ENCODE results near the gene TBX2.
"Not testable (repeated sequence)": the region's sequence is repeated elsewhere in the genome, so short reads cannot be mapped to it uniquely, and the experiment has no call there.

The TBX2 gene

DNA sequence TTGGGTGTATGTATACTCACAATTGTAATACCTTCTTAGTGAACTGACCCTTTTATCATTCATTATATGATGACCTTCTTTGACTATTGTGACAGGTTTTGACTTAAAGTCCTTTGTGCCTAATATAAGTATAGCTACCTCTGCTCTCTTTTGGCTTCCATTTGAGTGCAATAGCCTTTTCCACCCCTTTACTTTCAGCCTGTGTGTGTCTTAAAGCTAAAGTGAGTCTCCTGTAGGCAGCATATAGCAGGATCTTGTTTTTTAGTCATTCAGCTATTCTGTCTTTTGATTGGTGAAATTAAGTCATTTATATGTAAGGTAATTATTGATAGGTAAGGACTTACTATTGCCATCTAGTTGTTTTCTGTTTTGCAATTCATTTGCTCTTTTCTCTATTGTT lies 36.6 kb downstream of the TBX2 start:
- DNase-seq: no peak

DNA sequence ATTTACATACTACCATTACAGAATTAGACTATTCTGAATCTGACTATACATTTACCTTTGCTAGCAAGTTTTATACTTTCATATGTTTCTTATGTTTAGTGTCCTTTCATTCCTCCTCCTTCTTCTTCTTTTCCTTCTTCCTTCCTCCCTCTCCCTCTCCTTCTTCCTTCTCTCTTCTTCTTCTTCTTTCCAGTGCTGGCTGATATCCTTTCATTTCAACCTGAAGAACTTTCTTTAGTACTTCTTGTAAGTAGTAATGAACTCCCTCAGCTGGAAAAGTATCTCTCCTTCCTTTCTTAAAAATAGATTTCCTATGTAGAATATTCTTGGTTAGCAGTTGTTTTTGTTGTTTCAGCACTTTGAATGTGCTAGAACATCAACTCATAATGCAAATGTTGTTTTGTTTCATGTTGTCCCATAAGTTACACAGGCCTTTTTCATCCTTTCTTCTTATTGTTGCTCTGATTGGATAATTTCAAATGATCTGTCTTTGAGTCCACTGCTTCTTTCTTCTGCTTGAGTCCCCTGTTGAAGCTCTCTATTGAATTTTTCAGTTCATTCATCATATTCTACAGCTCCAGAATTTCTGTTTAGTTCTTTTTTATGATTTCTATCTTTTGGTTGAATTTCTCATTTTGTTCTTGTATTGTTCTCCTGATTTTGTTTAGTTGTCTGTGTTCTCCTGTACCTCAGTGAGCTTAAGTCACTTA lies 37.5 kb downstream of the TBX2 start:
- DNase-seq: no peak

DNA sequence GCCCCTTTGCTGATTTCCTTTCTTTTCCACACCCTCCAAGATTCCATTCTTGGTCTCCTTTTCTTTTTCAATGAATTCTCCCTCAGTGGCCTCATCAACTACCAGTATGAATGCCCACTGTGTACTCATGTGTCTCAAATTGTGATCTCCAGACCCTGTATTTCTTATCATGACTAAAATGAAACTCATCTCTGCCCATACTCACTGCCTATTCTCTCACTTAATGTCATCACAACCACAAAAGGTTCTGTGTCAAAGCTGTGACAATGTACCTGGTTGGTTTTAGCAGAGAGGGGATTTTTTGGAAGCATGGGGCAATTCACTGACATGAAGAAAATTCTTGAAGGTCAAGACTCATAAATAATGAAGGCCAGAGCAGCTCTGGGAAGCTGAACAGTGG lies 41.1 kb downstream of the TBX2 start:
- no peak for DNase-seq

GRCh38 chr17:61441507-61441906 lies 41.9 kb downstream of the TBX2 start:
- DNase-seq: not testable (repeated sequence)

- DNase-seq: no peak
These were observed 42.6 kb downstream of the TBX2 start for GRCh38 chr17:61442136-61442775.

DNA sequence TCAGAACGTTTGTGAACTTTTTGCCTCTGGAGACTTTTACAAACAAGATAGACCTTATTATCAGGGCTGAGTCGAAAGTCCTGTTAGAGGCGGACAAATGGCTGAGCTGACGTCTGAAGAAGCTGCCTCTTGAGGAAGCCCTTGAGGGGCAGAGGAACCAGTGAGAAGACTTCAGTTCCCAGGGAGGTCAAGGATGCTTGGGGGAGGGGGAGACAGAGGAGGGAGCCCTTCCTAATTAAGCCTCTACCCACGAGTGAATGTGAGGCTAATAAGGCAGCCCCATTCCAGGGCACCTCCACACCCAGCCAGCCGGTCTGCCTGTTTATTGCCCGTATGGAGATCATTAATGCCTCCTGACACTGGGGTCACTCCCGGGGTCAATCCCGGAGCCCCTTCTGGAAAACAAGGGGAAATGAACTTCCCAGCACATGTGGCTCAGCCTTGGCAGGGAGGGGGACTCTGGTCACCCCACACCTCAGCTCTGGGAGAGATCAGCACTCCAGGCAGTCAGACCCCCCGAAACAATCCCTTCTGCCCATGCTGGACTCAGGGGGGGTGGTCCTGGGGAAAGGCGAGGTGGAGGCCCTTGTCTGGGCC lies 43.3 kb downstream of the TBX2 start:
- no peak for DNase-seq

- DNase-seq: no peak
These were observed 43.8 kb downstream of the TBX2 start for GRCh38 chr17:61443475-61443882.

DNA sequence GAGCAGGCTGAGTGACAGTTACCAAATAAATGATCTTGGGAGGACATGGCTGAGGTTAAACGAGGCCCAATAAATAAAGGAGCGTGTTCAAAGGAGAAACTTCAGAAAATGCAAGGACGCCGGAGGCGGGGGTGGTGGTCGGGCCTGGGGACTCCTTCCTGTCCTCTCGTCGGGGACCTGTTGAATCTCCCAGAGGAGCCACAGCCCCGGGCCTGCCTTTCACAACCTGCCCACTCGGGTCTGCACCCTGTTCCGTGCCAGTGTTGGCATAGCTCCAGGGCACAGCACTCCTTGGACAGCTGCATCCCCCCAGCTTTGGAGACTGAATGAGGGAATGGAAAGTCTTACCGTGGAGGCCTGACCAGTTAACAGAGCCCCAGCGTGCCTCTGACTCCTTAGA lies 44.4 kb downstream of the TBX2 start:
- DNase-seq: no peak

DNA sequence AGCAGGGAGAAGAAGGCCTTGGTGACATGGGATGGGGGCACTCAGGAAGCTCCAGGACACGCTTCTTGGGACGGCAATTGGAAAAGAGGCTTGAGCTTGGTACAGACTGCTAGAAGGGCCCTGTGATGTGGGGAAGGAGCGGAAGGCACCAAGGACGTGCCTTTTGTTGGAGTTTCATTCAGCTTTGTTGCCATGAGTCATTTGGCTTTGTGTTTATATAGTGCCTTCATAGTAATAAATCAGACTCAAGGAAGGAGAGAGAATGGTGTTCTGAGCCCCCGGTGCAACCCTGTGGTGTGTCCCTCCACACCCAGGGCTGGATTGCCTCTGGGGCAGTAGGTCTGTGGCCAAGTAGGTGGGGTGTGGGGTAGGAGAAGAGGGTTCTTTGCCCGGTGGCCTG lies 45.2 kb downstream of the TBX2 start:
- no peak for DNase-seq

GRCh38 chr17:61447358-61447757 lies 47.7 kb downstream of the TBX2 start:
- DNase-seq: no peak

DNA sequence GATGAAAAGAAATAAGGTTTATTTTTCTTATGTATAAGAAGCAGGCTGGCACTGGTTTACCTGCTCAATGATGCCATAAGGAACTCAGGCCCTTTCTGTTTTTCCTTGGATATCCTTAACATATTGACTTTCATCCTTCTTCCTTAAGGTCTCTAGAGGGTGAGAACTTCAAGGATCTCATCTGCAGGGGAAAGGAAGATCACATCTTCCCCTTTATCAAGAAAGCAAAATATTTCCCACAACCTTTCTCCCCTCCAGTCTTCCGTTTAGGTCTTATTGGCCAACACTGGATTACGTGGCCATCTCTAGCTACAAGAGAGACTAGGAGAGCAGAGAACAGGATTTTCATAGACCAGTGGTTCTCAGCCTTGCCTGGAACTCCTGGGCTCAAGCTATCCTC lies 48.4 kb downstream of the TBX2 start:
- DNase-seq: no peak

DNA sequence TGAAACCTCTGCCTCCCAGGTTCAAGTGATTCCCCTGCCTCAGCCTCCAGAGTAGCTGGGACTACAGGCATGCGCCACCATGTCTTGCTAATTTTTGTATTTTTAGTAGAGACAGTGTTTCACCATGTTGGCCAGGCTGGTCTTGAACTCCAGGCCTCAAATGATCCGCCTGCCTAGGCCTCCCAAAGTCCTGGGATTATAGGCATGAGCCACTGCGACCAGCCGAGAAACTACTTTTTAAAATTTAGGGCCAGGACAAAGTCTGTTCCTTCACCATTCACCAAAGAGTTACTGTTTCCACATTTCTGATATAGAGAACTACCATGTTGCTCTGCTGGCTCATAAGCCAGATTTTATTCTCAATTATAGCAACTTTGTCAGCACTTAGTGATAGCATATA lies 49.5 kb downstream of the TBX2 start:
- not testable (repeated sequence) for DNase-seq

DNA sequence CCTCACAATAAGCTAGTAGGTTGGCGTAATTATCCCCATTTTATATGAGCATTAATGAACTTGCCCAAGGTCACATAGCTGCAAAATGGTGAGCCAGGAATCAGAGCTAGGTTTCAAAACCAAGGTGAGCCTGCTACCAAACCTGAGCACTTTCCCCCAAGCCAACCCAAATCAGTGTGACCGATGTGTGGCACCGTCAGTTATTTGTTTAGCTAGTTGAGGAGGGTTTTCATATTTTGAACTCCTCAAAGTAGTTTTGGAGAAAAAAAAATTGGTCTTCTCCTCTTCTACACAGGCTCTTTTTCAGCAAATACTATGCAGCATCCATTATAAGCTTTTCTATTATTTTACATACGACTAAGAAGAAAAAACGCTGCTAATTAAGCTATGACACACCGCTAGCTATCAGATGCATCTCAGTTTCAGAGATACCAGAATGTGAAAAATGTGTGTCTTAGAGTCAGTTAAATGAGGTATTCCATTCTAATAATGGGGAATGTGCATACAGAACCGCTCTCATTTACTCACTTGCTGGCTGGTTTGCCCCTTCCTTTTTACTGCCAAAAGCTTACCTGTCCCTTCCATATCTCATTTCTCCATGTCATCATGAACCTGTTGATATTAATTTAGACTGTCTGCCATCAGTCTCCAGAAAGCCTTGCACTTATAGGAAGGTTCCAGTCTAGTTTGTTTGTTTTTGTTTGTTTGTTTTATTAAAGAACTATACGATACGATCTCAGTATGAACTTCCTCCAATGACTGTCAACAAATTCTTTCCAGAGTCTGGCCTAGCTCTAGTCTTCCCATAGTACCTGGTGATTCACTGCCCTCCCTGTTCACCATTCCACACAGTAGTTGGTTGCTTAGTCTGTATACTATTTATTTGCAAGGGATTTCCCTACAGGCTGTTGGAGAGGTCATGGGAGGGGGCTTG lies 50.3 kb downstream of the TBX2 start:
- no peak for DNase-seq

GRCh38 chr17:61450641-61451537 lies 51.2 kb downstream of the TBX2 start:
- DNase-seq: no peak

DNA sequence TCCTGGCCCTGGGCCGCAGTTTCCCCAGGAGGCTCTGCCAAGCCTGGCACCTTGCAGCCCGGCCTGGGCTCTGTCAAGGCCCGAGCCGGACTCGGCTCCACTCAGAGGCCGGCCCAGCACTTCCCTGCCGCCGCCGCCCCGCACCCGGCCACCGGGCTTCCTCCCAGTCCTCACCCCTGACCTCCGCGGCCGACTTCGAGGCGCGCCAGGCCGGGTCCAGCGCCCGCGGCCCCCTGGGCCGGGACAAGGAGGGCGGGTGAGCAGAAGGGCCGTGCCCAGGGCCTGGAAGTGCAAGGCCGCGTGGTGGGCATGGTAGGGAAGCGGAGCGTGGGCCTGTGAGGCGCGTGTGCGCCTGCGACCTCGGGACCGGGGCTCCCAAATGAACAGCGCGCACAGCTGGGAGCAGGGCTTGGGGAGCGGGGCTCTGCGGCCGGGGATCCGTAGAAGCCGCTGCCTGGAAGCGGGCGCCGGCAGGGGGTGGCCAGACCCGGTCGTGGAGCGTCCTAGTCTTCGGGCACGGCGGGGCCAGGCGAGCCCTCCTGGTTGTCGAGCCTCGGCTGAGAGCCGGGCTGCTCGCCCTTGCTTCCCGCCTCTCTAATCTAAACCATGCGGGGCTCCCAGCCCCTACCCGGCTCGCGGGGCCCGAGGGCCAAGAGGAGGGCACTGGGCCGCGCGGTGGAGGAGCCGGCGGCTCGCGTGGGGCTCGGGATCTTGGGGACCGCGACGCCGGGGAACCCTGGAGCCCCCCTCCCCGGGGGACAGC lies 52.1 kb downstream of the TBX2 start:
- no peak for DNase-seq

DNA sequence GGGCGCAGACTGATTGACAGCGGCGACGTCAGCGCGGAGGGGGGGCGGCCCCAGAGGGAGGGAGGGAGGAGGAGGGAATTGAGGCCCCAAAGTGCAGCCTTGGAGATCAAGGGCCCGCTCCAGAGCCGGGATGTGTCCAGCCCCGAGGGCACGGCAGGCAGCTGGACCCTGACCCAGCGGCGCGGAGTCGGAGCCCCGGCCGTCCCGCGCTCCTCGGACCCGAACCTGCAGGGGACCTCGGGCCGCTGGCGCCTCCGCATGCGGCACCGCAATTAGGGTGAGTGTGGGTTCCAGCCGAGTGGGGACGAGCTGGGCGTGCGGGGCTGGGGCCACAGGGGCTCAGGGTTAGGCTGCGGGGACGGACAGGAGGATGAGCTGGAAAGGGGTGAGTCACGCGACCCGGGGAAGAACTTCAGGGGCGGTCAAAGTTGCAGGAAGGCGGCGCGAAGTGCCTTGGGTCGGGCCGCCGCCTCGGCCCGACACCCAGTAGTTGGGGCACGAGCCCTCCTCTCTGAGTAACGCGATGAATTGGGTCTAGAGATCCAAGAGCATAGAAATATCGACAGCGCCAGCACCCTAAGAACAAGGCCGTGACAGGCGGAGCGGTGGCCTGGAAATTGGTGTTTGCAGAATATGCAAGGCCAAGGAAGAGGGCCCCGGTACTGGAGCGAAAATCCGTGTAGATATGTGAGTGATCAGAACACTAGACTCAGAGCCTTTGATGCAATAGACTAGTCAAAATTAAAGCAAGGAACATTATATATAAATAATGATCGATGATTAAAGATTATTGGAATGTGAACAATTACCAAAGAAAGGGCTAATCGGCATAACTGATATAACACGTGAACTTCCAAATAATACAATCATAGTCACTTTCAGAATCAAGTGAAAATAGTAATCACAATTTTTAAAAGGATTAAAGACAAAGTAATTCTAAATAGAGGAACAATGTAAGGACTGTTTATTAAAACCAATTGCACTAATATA lies 53.0 kb downstream of the TBX2 start, which contains the start of gene TBX4:
TBX4 (plus strand) TSS at position 122 of the 990 bp plus-strand sequence. CDS start 4,069 bp downstream, outside the sequence.
- DNase-seq: no peak

- no peak for DNase-seq
These were observed 54.1 kb downstream of the TBX2 start for GRCh38 chr17:61453566-61454380.

- no peak for DNase-seq
These were observed 55.0 kb downstream of the TBX2 start for GRCh38 chr17:61454381-61455323.
